Keratinocyte (primary cell): Measurements from ENCODE around the gene CAPZA1. TPM values are rescaled to one million over a fixed set of nuclear protein-coding genes. Genes with fewer than 3 reads are reported as not detected.

Source experiments
- DNase-seq: peaks from one replicate; pipeline ENCODE4 v3.0.0-alpha.2; 2011; ENCODE audit warnings: low read depth, missing footprints, low spot score
- FAIRE-seq: peaks from 2 replicates; lab custom pipeline; 2011; peaks lifted over from hg19 to GRCh38; lab: Jason Lieb, UNC
- H2AFZ ChIP-seq: 2 replicates; pipeline ENCODE4 v1.6.0; 2012; ENCODE audit warnings: low read length, control low read depth, inconsistent platforms; ENCODE audit not compliant: control insufficient read depth
- H3K27ac ChIP-seq: 2 replicates; pipeline ENCODE4 v1.5.1; 2011; ENCODE audit warnings: low read length; ENCODE audit not compliant: control insufficient read depth, insufficient read depth
- H3K27me3 ChIP-seq: 3 replicates; pipeline ENCODE4 v1.6.0; 2011; ENCODE audit warnings: low read length; ENCODE audit not compliant: control insufficient read depth, insufficient read depth; ENCODE audit errors: extremely low read depth
- H3K36me3 ChIP-seq, 2 experiments: 2 replicates in 1 of 2; 3 replicates in 1 of 2; pipeline ENCODE4 v1.5.1; 2011; ENCODE audit warnings: low read length in 2 of 2, mild to moderate bottlenecking in 1 of 2; ENCODE audit not compliant: control insufficient read depth in 2 of 2, insufficient read depth in 2 of 2; ENCODE audit errors: extremely low read depth in 1 of 2
- H3K4me1 ChIP-seq: 3 replicates; pipeline ENCODE4 v1.5.1; 2011; ENCODE audit warnings: low read length; ENCODE audit not compliant: control insufficient read depth, insufficient read depth; ENCODE audit errors: extremely low read depth
- H3K4me2 ChIP-seq: 3 replicates; pipeline ENCODE4 v1.6.0; 2011; ENCODE audit warnings: low read depth, low read length; ENCODE audit not compliant: control insufficient read depth, insufficient read depth; ENCODE audit errors: extremely low read depth
- H3K4me3 ChIP-seq, 3 experiments: fragments of 200-600 bp in 1 of 3; sonication (generic) in 1 of 3; 2 replicates in 2 of 3; 3 replicates in 1 of 3; pipeline ENCODE4 v1.5.1; 2011 to 2016; ENCODE audit warnings: low read length in 3 of 3, mild to moderate bottlenecking in 3 of 3, control low read depth in 2 of 3, inconsistent platforms in 1 of 3, low read depth in 1 of 3, mixed read lengths in 1 of 3, mixed run types in 1 of 3, moderate library complexity in 1 of 3; ENCODE audit not compliant: control insufficient read depth in 2 of 3, insufficient read depth in 2 of 3; ENCODE audit errors: extremely low read depth in 1 of 3
- H3K79me2 ChIP-seq: 2 replicates; pipeline ENCODE4 v1.6.0; 2012; ENCODE audit warnings: low read length; ENCODE audit not compliant: control insufficient read depth, insufficient read depth
- H3K9ac ChIP-seq: 3 replicates; pipeline ENCODE4 v1.6.0; 2011; ENCODE audit warnings: low read length; ENCODE audit not compliant: control insufficient read depth, insufficient read depth; ENCODE audit errors: extremely low read depth
- H3K9me1 ChIP-seq: 3 replicates; pipeline ENCODE4 v1.6.0; 2011; ENCODE audit warnings: low read length; ENCODE audit not compliant: control insufficient read depth, insufficient read depth; ENCODE audit errors: extremely low read depth
- H3K9me3 ChIP-seq: 2 replicates; pipeline ENCODE4 v1.5.1; 2012; ENCODE audit warnings: low read depth, low read length; ENCODE audit not compliant: control insufficient read depth
- H4K20me1 ChIP-seq: 3 replicates; pipeline ENCODE4 v1.6.0; 2011; ENCODE audit warnings: low read length; ENCODE audit not compliant: control insufficient read depth, insufficient read depth; ENCODE audit errors: extremely low read depth
- EZH2 ChIP-seq: IDR thresholded peaks from one replicate; pipeline ENCODE4 v1.6.1; 2012; ENCODE audit warnings: inconsistent platforms, mild to moderate bottlenecking, low read length, moderate library complexity
- dilution Hi-C: fragments of 300-500 bp; cut with MboI; formaldehyde crosslinking; loops from one replicate; pipeline ENCODE4 v1.7.0; 2020; ENCODE audit warnings: low sequenced_read_pairs; ENCODE audit not compliant: extremely low pct_ligation_motif_present
- polyA plus RNA-seq, 5 experiments: library from polyadenylated mRNA; depleted of rRNA in 3 of 5; stranded (reverse) in 3 of 5; stranded (forward) in 1 of 5; unstranded in 1 of 5; fragments of >200 nt; gene quantifications; 1 replicate in 1 of 5; 2 replicates in 3 of 5; 3 replicates in 1 of 5; pipeline versions ENCODE4 v1.2.1 to v1.2.3, GENCODE V29; 2011 to 2012; ENCODE audit warnings: missing spikeins in 2 of 5, low read depth in 1 of 5, low replicate concordance in 1 of 5
- TF ChIP-seq, protein P1 (sequence below), 3 experiments: IDR thresholded peaks in 1 of 3; conservative IDR thresholded peaks in 1 of 3; optimal IDR thresholded peaks in 1 of 3; 2 replicates in 2 of 3; 3 replicates in 1 of 3; pipeline versions ENCODE3 to v1.5.1; 2011; ENCODE audit warnings: low read length in 3 of 3, mild to moderate bottlenecking in 3 of 3, moderate library complexity in 2 of 3, control low read depth in 1 of 3, inconsistent platforms in 1 of 3; ENCODE audit not compliant: insufficient read depth in 2 of 3; ENCODE audit errors: extremely low read depth in 1 of 3

The CAPZA1 gene
- polyA plus RNA-seq, 1 donor (not counting 4 experiments of a cell fraction or from before 2014, with no cell fraction given): 239 TPM

DNA sequence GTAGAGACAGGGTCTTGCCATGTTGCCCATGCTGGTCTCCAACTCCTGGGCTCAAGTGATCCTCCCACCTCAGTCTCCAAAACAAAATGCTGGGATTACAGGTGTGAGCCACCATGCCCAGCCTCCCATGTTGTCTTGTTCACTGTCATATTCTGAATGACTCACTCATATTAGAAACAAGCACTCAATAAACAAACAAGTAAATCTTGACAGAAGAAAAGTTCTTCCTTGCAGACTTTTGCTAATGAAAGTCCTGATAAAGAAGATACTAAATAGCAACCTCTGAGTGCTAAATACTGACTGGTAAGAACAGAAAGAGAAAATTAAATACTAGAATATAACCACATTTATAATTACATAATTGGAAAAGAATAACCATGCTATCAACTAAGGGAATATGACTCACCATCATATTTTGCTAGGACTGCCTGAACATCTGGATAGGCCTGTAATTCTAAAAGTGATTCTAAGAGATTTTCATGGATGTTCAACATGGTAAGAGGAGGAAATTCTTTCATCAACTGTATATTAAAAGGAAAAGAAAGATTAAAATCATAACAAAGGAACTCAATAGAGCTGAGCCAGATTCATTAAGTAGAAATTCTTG is 37.9 kb upstream of the CAPZA1 start:
- Histone ChIP-seq H2AFZ (no peak overlapping the region), H3K79me2 (no peaks in the 10 kb centered on the region), H4K20me1 (no peaks in the 10 kb centered on the region), H3K4me3 (no peak overlapping the region), H3K27ac (no peak overlapping the region), H3K4me2 (no peak overlapping the region), H3K9me1 (no peaks in the 10 kb centered on the region), H3K9me3 (no peaks in the 10 kb centered on the region), H3K36me3 (peaks cover 3 to 16% of the 10 kb centered on the region in 2 experiments), H3K27me3 (no peaks in the 10 kb centered on the region), H3K4me1 (no peaks in the 10 kb centered on the region), H3K9ac (no peak overlapping the region)
- no peak for FAIRE-seq
- no peak for DNase-seq
- dilution Hi-C loops: no loop called here
- no peak for TF ChIP-seq EZH2
- TF ChIP-seq, protein P1, sequence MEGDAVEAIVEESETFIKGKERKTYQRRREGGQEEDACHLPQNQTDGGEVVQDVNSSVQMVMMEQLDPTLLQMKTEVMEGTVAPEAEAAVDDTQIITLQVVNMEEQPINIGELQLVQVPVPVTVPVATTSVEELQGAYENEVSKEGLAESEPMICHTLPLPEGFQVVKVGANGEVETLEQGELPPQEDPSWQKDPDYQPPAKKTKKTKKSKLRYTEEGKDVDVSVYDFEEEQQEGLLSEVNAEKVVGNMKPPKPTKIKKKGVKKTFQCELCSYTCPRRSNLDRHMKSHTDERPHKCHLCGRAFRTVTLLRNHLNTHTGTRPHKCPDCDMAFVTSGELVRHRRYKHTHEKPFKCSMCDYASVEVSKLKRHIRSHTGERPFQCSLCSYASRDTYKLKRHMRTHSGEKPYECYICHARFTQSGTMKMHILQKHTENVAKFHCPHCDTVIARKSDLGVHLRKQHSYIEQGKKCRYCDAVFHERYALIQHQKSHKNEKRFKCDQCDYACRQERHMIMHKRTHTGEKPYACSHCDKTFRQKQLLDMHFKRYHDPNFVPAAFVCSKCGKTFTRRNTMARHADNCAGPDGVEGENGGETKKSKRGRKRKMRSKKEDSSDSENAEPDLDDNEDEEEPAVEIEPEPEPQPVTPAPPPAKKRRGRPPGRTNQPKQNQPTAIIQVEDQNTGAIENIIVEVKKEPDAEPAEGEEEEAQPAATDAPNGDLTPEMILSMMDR (optimal IDR thresholded peaks at IDR 0.05 in 1 of 3, IDR thresholded peaks at IDR 0.05 in 1 of 3, conservative IDR thresholded peaks at IDR 0.05 in 1 of 3; ENCODE audit: extremely low read depth in 1 of 3, insufficient read depth in 2 of 3, low read length in 3 of 3): no peak

- peak; percentile 51 for FAIRE-seq
- no peak for TF ChIP-seq EZH2
- TF ChIP-seq, protein P1 (optimal IDR thresholded peaks at IDR 0.05 in 1 of 3, IDR thresholded peaks at IDR 0.05 in 1 of 3, conservative IDR thresholded peaks at IDR 0.05 in 1 of 3; ENCODE audit: extremely low read depth in 1 of 3, insufficient read depth in 2 of 3, low read length in 3 of 3): no peak
Measured at GRCh38 chr1:112583366-112583765, 36.3 kb upstream of the CAPZA1 start.

More at GRCh38 chr1:112583366-112583765, 36.3 kb upstream of the CAPZA1 start:
- Histone ChIP-seq H3K4me2 (no peak overlapping the region), H4K20me1 (no peaks in the 10 kb centered on the region), H3K27ac (no peak overlapping the region), H3K36me3 (peaks cover 2 to 7% of the 10 kb centered on the region in 2 experiments), H3K4me1 (no peaks in the 10 kb centered on the region), H3K79me2 (no peaks in the 10 kb centered on the region), H3K9me1 (no peaks in the 10 kb centered on the region), H3K9me3 (no peaks in the 10 kb centered on the region), H3K9ac (no peak overlapping the region), H3K4me3 (no peak overlapping the region), H3K27me3 (no peaks in the 10 kb centered on the region), H2AFZ (no peak overlapping the region)
- dilution Hi-C loops: no loop called here
- no peak for DNase-seq
